ENCODE data around the gene KLHL7.

Gene KLHL7

DNA sequence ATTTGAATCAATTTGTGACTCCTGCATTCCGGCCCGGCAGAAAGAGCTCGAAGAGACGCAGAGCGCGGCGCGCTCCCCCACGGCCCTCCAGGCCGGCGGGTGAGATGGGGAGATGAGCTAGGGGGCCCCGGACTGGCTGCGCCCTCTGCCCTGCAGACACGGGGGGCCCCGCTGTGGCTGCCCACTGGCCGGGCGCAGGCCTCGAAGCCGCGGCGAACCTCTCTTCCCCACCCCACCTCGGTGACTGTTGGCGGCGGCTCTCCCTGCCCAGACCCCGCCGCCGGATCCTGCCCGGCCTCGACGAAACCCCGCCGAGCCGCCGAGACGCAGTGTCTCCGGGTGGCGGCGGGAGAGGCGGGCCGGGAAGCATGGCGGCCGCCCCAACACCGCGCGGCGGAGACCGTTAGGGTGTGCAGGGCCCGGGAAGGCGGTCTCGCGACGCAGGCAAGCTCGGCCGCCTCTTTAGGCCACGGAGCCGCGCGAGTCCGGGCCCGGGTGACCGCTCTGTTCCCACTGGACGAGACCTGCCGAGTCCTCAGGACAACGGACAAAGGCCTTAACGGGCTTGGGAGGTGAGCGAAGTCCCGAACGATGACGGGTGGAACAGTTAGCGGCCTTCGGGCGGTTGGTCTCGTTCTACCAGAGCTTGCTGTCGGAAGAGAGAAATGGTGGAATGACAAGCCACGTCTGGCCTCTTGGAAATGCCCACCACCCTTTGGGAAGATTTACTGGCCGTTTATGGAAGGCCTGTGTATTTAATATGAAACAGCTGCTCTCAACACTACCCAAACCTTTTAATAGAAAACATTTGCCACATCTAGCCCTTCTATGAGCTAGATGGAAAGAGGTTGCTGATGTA is 100.6 kb downstream of the KLHL7 start:
- peak; percentile 3 for DNase-seq (ENCODE audit: low read depth)
- TF ChIP-seq, protein P1, sequence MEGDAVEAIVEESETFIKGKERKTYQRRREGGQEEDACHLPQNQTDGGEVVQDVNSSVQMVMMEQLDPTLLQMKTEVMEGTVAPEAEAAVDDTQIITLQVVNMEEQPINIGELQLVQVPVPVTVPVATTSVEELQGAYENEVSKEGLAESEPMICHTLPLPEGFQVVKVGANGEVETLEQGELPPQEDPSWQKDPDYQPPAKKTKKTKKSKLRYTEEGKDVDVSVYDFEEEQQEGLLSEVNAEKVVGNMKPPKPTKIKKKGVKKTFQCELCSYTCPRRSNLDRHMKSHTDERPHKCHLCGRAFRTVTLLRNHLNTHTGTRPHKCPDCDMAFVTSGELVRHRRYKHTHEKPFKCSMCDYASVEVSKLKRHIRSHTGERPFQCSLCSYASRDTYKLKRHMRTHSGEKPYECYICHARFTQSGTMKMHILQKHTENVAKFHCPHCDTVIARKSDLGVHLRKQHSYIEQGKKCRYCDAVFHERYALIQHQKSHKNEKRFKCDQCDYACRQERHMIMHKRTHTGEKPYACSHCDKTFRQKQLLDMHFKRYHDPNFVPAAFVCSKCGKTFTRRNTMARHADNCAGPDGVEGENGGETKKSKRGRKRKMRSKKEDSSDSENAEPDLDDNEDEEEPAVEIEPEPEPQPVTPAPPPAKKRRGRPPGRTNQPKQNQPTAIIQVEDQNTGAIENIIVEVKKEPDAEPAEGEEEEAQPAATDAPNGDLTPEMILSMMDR (conservative IDR thresholded peaks at IDR 0.05; ENCODE audit: low read length) = no peak
- H3K4me3 ChIP-seq (ENCODE audit: low read length) = no peak overlapping the region

DNA sequence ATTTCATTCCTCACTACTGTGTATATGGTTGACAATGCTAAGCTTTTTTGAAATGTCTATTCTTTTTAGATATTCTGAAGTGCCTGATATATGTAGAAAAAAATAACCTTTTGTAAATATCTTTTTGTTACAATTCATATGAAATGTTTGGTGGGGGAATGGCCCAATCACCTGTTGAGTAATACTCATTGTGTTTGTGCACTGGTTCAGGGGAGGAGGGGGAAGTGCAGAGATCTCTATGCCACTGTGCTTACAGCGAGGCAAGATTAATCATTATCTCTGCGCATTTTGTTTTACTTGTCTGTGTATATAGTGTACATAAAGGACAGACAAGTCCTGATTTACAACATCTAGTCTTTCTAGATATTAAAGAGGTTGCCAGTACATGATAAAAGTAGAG is 101.4 kb downstream of the KLHL7 start:
- TF ChIP-seq, protein P1 (conservative IDR thresholded peaks at IDR 0.05; ENCODE audit: low read length) = no peak
- H3K4me3 ChIP-seq (ENCODE audit: low read length) = no peak overlapping the region
- DNase-seq (ENCODE audit: low read depth) = no peak

DNA sequence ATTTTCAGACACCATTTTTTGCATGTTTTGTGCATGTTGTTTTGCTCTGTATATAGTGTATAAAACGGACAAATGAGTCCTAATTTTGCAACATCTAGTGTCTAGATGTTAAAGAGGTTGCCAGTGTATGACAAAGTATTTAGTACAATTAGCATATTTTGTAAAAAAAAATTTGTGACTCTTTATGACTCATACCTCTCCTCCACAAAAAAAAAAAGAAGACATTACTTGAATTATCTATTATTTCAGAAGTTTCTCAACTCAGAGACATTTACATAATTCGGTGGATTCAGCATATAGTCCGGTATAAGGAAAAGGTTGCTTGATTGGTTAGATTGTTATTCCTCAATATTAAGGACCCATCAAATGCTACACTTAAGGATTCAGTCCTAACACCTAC is 102.3 kb downstream of the KLHL7 start:
- DNase-seq (ENCODE audit: low read depth) = peak; percentile 5
- TF ChIP-seq, protein P1 (conservative IDR thresholded peaks at IDR 0.05; ENCODE audit: low read length) = no peak
- no peak overlapping the region for H3K4me3 ChIP-seq (ENCODE audit: low read length)

DNA sequence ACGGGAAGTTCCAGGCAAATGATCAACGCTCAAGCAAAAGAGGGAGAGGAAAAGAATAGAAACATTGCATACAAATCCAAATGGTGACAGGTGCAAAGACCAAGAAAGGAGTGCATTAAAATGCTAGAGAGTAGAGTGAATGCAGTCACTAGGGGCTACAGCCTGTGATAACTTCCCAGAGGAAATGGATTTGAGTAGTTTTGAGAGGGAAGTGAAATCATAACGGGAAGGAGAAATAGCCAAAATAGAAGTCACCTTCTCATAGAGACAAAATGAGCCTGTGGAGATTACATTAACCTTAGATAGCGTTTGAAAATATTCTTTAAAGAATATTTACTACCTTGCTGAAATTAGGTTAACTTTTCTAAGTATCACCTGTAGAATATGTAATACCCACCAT is 102.7 kb downstream of the KLHL7 start:
- H3K4me3 ChIP-seq (ENCODE audit: low read length) = no peak overlapping the region
- TF ChIP-seq, protein P1 (conservative IDR thresholded peaks at IDR 0.05; ENCODE audit: low read length) = no peak
- DNase-seq (ENCODE audit: low read depth) = no peak

DNA sequence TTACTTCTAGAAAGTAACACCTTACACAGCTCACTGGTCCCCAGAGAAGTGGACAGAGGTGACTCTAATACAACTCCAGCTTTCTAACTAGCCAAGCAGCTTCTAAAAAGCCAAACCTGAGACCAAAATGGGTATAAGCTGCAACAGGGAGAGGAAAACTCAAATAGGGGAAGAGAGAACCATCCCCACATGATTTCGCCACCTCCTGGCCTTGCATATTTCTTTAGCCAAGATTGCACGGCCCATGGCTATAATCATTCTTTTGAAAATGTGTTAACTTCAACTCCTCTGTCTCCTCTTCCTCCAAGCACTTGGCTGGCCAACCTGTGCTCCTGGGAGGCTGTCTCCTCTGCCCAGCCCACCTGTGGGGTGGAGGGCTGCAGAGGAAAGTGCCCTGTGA is 104.9 kb downstream of the KLHL7 start:
- TF ChIP-seq, protein P1 (conservative IDR thresholded peaks at IDR 0.05; ENCODE audit: low read length) = no peak
- no peak overlapping the region for H3K4me3 ChIP-seq (ENCODE audit: low read length)
- DNase-seq (ENCODE audit: low read depth) = no peak

DNA sequence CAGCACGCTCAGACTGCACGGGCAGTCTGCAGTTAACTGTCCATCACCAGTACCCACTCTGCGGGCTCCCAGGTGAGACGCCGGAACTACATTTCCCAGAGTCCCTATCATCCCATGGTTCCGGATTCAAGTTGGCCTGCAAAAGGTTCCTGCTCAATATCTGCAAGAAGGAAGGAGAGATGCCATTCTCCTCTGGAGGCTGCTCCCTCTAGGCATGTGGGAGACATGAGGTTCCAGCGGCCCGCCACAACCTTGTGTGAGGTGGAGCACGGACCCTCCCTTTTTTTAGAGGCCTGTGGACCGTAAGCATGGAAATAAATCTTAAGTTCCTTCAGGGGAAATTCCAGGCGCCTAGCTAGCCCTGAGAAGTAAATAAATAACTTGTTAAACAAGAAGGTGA is 106.0 kb downstream of the KLHL7 start:
- TF ChIP-seq, protein P1 (conservative IDR thresholded peaks at IDR 0.05; ENCODE audit: low read length) = no peak
- DNase-seq (ENCODE audit: low read depth) = no peak
- H3K4me3 ChIP-seq (ENCODE audit: low read length) = no peak overlapping the region

DNA sequence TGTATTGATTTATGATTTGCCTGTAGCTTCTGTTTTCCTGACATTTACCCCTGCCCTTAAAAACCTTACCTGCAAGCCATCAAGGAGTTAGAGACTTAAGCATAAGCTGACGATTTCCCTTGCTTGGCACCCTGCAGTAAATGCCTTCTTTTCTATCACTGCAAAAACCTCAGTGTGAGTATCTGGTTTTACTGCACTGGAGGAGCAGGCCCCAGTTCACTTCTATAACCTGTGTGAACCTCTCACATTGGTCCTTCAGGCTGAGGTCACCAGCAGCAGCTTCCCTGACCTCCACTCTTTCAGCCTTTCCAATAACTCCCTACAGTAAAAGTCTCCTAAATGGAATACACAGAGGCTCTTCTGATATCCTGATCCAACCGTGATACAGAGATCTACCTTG is 106.8 kb downstream of the KLHL7 start:
- TF ChIP-seq, protein P1 (conservative IDR thresholded peaks at IDR 0.05; ENCODE audit: low read length) = no peak
- H3K4me3 ChIP-seq (ENCODE audit: low read length) = no peak overlapping the region
- no peak for DNase-seq (ENCODE audit: low read depth)

Data from AG10803 (cell line).